Neuronal stem cell (in vitro differentiated cells): Measurements from ENCODE around the gene MRPL34.

Source experiments
- DNase-seq: peaks from one replicate; pipeline ENCODE4 v3.0.0-alpha.2; 2013; ENCODE audit warnings: low spot score
- H2AFZ ChIP-seq: one replicate; pipeline ENCODE4 v1.6.1; 2013; ENCODE audit warnings: mild to moderate bottlenecking, low read length, inconsistent platforms
- H2AK5ac ChIP-seq: 2 replicates; pipeline ENCODE4 v1.6.1; 2013; ENCODE audit warnings: low read depth, mild to moderate bottlenecking, inconsistent platforms, low read length, moderate library complexity, mixed read lengths
- H2BK120ac ChIP-seq: 2 replicates; pipeline ENCODE4 v1.6.1; 2013; ENCODE audit warnings: low read depth, mild to moderate bottlenecking, inconsistent platforms, low read length, moderate library complexity, mixed read lengths
- H2BK12ac ChIP-seq: one replicate; pipeline ENCODE4 v1.6.1; 2013; ENCODE audit warnings: low read length, inconsistent platforms
- H2BK15ac ChIP-seq: 2 replicates; pipeline ENCODE4 v1.6.1; 2013; ENCODE audit warnings: mild to moderate bottlenecking, low read length, inconsistent platforms, mixed read lengths
- H2BK5ac ChIP-seq: one replicate; pipeline ENCODE4 v1.6.1; 2013; ENCODE audit warnings: inconsistent platforms, mild to moderate bottlenecking, low read length, moderate library complexity
- H3K14ac ChIP-seq: one replicate; pipeline ENCODE4 v1.6.1; 2013; ENCODE audit warnings: low read length, inconsistent platforms
- H3K18ac ChIP-seq: 2 replicates; pipeline ENCODE4 v1.6.1; 2013; ENCODE audit warnings: low read length, inconsistent platforms
- H3K23ac ChIP-seq: 2 replicates; pipeline ENCODE4 v1.6.1; 2013; ENCODE audit warnings: low read depth, mild to moderate bottlenecking, mixed read lengths, low read length, inconsistent platforms; ENCODE audit not compliant: poor library complexity
- H3K27ac ChIP-seq: replicated peaks from 3 replicates; pipeline ENCODE4 v1.5.1; 2013; ENCODE audit warnings: low read length, inconsistent platforms
- H3K27me3 ChIP-seq, 3 experiments: 2 replicates each; pipeline ENCODE4 v1.6.1; 2013; ENCODE audit warnings: low read length in 3 of 3, mild to moderate bottlenecking in 2 of 3, inconsistent platforms in 1 of 3, low read depth in 1 of 3, mixed read lengths in 1 of 3, moderate library complexity in 1 of 3; ENCODE audit not compliant: control insufficient read depth in 3 of 3, insufficient read depth in 3 of 3
- H3K36me3 ChIP-seq, 2 donors: replicated peaks in 1 of 2; 2 replicates each; pipeline ENCODE4 v1.6.1; 2013; ENCODE audit warnings: low read length in 2 of 2; ENCODE audit not compliant: control insufficient read depth in 2 of 2, insufficient read depth in 2 of 2
- H3K4ac ChIP-seq: 2 replicates; pipeline ENCODE4 v1.6.1; 2013; ENCODE audit warnings: inconsistent platforms, mild to moderate bottlenecking, low read length, moderate library complexity
- H3K4me1 ChIP-seq, 2 donors: 1 replicate in 1 of 2; 2 replicates in 1 of 2; pipeline ENCODE4 v1.6.1; 2013; ENCODE audit warnings: low read length in 2 of 2, low read depth in 1 of 2; ENCODE audit not compliant: control insufficient read depth in 2 of 2, insufficient read depth in 1 of 2
- H3K4me2 ChIP-seq: one replicate; pipeline ENCODE4 v1.6.1; 2013; ENCODE audit warnings: mild to moderate bottlenecking, low read length, inconsistent platforms; ENCODE audit not compliant: insufficient read depth, poor library complexity, severe bottlenecking
- H3K4me3 ChIP-seq, 2 donors: 2 replicates each; pipeline ENCODE4 v1.5.1; 2013; ENCODE audit warnings: low read length in 2 of 2, mild to moderate bottlenecking in 2 of 2, inconsistent platforms in 1 of 2, moderate library complexity in 1 of 2
- H3K79me1 ChIP-seq: one replicate; pipeline ENCODE4 v1.6.1; 2013; ENCODE audit warnings: low read depth, mild to moderate bottlenecking, inconsistent platforms, low read length, moderate library complexity
- H3K9ac ChIP-seq: one replicate; pipeline ENCODE4 v1.6.1; 2013; ENCODE audit warnings: mild to moderate bottlenecking, low read depth, low read length, inconsistent platforms; ENCODE audit not compliant: poor library complexity
- H3K9me3 ChIP-seq, 2 donors: replicated peaks in 1 of 2; 2 replicates each; pipeline versions ENCODE3 to v1.6.1; 2013; ENCODE audit warnings: low read length in 2 of 2, mild to moderate bottlenecking in 2 of 2, inconsistent platforms in 1 of 2, low read depth in 1 of 2, mixed read lengths in 1 of 2, moderate library complexity in 1 of 2; ENCODE audit not compliant: control insufficient read depth in 2 of 2, insufficient read depth in 1 of 2
- H4K8ac ChIP-seq: one replicate; pipeline ENCODE4 v1.6.1; 2013; ENCODE audit warnings: low read depth, mild to moderate bottlenecking, inconsistent platforms, low read length, moderate library complexity
- H4K91ac ChIP-seq: one replicate; pipeline ENCODE4 v1.6.1; 2013; ENCODE audit warnings: low read length, low read depth, mild to moderate bottlenecking, inconsistent platforms; ENCODE audit not compliant: poor library complexity
- WGBS, 2 donors: extraction: QIAGEN DNeasy Blood & Tissue Kit; methylation state at CpG; one replicate each; pipeline ENCODE4 v1.1.7; 2013; ENCODE audit warnings: missing lambda C conversion rate in 2 of 2, mixed read lengths in 1 of 2; ENCODE audit not compliant: insufficient read length in 2 of 2, insufficient replicate concordance in 1 of 2; ENCODE audit errors: extremely low coverage in 2 of 2; 5-methylcytosine and 5-hydroxymethylcytosine counted together

The MRPL34 gene

DNA sequence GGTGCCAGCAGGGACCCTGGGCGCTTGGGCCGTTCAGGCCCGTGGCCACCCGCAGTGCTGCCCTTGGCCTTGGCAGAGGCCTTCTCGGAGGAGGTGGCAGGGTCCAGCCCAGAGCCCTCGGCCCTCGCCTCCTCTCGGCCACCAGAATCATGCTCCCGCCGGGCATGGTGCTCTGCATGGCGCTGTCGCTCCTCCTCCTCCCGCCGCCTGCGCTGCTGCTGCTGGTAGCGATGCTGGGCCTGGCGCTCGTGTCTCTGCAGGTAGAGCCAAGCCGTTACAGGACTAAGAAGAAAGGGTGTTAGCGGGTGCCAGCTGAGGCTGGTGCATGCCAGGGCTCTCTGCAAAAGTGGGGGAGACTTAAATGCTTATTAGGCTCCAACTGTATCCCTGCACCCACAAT, 19.5 kb downstream of the MRPL34 start:
- peaks cover 0 to 7% (median 0%) of the 10 kb centered on the region in 3 experiments for H3K27me3 ChIP-seq
- H3K9ac ChIP-seq: no peak overlapping the region
- H2BK120ac ChIP-seq: no peak overlapping the region
- H2BK12ac ChIP-seq: no peak overlapping the region
- H3K4ac ChIP-seq: no peak overlapping the region
- no CpG with 5 or more reads among the region's 20 CpGs for WGBS, 2 donors
- peaks cover 0 to 6% of the 10 kb centered on the region in 2 donors for H3K9me3 ChIP-seq
- no peak overlapping the region for H2AK5ac ChIP-seq
- H3K36me3 ChIP-seq: peaks cover 27 to 68% of the 10 kb centered on the region in 2 donors
- no peak overlapping the region for H3K14ac ChIP-seq
- no peak overlapping the region for H3K4me3 ChIP-seq
- H3K4me1 ChIP-seq: peaks cover 0 to 21% of the 10 kb centered on the region in 2 donors
- no peak overlapping the region for H3K4me2 ChIP-seq
- H2AFZ ChIP-seq: no peak overlapping the region
- H2BK15ac ChIP-seq: no peak overlapping the region
- no peak overlapping the region for H3K27ac ChIP-seq
- no peak overlapping the region for H4K8ac ChIP-seq
- no peak overlapping the region for H3K18ac ChIP-seq
- no peak overlapping the region for H3K23ac ChIP-seq
- no peak overlapping the region for H4K91ac ChIP-seq
- H2BK5ac ChIP-seq: no peak overlapping the region
- H3K79me1 ChIP-seq: peaks cover 15% of the 10 kb centered on the region
- DNase-seq: no peak

- peaks cover 11% of the 10 kb centered on the region for H3K79me1 ChIP-seq
- WGBS, 2 donors: no CpG with 5 or more reads among the region's 17 CpGs
- H2BK12ac ChIP-seq: no peak overlapping the region
- no peak overlapping the region for H2BK120ac ChIP-seq
- no peak overlapping the region for H3K4me3 ChIP-seq
- H2AK5ac ChIP-seq: no peak overlapping the region
- peaks cover 0 to 21% of the 10 kb centered on the region in 2 donors for H3K4me1 ChIP-seq
- H3K4ac ChIP-seq: no peak overlapping the region
- no peak overlapping the region for H3K18ac ChIP-seq
- no peak overlapping the region for H3K27ac ChIP-seq
- H2BK15ac ChIP-seq: no peak overlapping the region
- peaks cover 28 to 68% of the 10 kb centered on the region in 2 donors for H3K36me3 ChIP-seq
- H3K23ac ChIP-seq: no peak overlapping the region
- peaks cover 0 to 7% of the 10 kb centered on the region in 2 donors for H3K9me3 ChIP-seq
- H4K8ac ChIP-seq: no peak overlapping the region
- H2AFZ ChIP-seq: no peak overlapping the region
- no peak overlapping the region for H4K91ac ChIP-seq
- H3K14ac ChIP-seq: no peak overlapping the region
- no peak overlapping the region for H2BK5ac ChIP-seq
- no peak for DNase-seq
- H3K27me3 ChIP-seq: peaks cover 0 to 7% (median 0%) of the 10 kb centered on the region in 3 experiments
- no peak overlapping the region for H3K4me2 ChIP-seq
- H3K9ac ChIP-seq: no peak overlapping the region
Measured at GRCh38 chr19:17325881-17326594, 20.4 kb downstream of the MRPL34 start.

DNA sequence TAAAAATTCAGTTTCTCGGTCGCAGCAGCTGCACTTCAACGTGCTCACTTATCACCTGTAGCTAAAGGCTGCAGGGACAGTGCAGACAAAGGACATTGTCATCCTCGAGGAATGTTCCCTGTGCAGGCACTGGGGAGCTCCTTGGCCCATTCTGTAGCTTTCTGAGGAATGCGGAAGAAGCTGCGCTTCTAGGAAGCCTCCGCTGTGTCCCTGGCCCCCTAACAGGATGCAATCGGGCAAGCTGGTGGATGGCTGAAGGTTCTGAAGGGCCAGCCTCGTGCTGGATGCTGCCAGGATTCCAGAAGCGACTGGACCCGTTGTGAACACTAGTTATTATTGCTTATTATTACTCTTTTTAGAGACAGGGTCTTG, 20.9 kb downstream of the MRPL34 start:
- peaks cover 13% of the 10 kb centered on the region for H3K79me1 ChIP-seq
- H3K36me3 ChIP-seq: peaks cover 28 to 68% of the 10 kb centered on the region in 2 donors
- H2BK15ac ChIP-seq: no peak overlapping the region
- H4K8ac ChIP-seq: no peak overlapping the region
- no peak overlapping the region for H3K14ac ChIP-seq
- peaks cover 0 to 7% (median 0%) of the 10 kb centered on the region in 3 experiments for H3K27me3 ChIP-seq
- H3K27ac ChIP-seq: peak overlapping the region; percentile 4
- no peak for DNase-seq
- peaks cover 0 to 21% of the 10 kb centered on the region in 2 donors for H3K4me1 ChIP-seq
- H3K18ac ChIP-seq: no peak overlapping the region
- no peak overlapping the region for H2AK5ac ChIP-seq
- H2BK120ac ChIP-seq: no peak overlapping the region
- H2AFZ ChIP-seq: no peak overlapping the region
- no peak overlapping the region for H3K4me2 ChIP-seq
- H2BK5ac ChIP-seq: peak overlapping the region; percentile 7
- no peak overlapping the region for H3K4me3 ChIP-seq
- H3K4ac ChIP-seq: no peak overlapping the region
- H4K91ac ChIP-seq: no peak overlapping the region
- no CpG with 5 or more reads among the region's 11 CpGs for WGBS, 2 donors
- peaks cover 0 to 7% of the 10 kb centered on the region in 2 donors for H3K9me3 ChIP-seq
- no peak overlapping the region for H2BK12ac ChIP-seq
- no peak overlapping the region for H3K23ac ChIP-seq
- no peak overlapping the region for H3K9ac ChIP-seq

DNA sequence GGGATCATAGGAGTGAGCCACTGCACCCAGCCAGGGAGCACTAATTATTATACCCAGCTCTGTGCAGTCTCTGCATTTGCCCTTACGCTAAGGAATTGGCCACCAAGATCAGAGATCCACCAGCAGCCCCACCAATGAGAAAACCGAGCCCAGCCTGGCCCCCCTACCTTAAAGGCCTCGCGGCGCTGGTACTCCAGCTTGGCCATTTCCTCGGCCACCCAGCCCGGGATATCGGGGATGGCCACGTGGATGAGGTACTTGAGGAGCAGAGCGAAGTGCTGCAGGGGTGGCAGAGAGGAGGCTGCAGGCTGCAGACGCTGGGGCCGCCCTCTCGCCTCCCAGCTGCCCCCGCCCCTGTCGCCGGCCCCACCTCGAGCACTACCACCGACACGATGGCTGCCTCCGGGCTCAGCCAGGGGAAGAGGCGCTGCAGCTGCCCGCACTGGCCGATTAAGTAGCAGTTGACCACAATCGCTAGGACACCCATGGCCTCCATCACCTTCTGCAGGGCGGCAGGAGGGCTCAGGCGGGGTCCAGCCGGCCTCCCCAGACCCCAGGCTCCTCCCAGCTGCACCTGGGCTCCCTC, 21.5 kb downstream of the MRPL34 start:
- Histone ChIP-seq H3K23ac (peak overlapping the region; percentile 65), H2BK5ac (peak overlapping the region; percentile 7), H2BK15ac (peak overlapping the region; percentile 49), H4K91ac (peak overlapping the region; percentile 75), H2BK120ac (peak overlapping the region; percentile 72), H3K4me1 (peaks cover 0 to 21% of the 10 kb centered on the region in 2 donors), H3K14ac (no peak overlapping the region), H3K27me3 (peaks cover 0 to 7% (median 0%) of the 10 kb centered on the region in 3 experiments), H3K36me3 (peaks cover 27 to 64% of the 10 kb centered on the region in 2 donors), H3K9me3 (peaks cover 0 to 7% of the 10 kb centered on the region in 2 donors), H3K27ac (peak overlapping the region; percentile 84), H2AFZ (no peak overlapping the region), H3K4me3 (peak overlapping the region in 1 of 2 donors; percentile 51), H3K9ac (peak overlapping the region; percentile 70), H3K18ac (peak overlapping the region; percentile 95), H3K79me1 (peaks cover 11% of the 10 kb centered on the region), H2BK12ac (peak overlapping the region; percentile 41), H3K4me2 (peak overlapping the region; percentile 43), H3K4ac (peak overlapping the region; percentile 84), H4K8ac (peak overlapping the region; percentile 19), H2AK5ac (peak overlapping the region; percentile 97)
- DNase-seq: no peak
- WGBS, 2 donors: no CpG with 5 or more reads among the region's 27 CpGs
